GM12878 (cell line): ENCODE data around the gene CTSA. TPM values are rescaled to one million over a fixed set of nuclear protein-coding genes. Genes with fewer than 3 reads are reported as not detected.

Experiments used
- ATAC-seq: fragments of 200-7000 bp; cut with Tn5 transposase; 3 replicates; pipeline ENCODE4 v1.9.1; 2020; ENCODE audit warnings: mild to moderate bottlenecking, moderate library complexity
- Bru-seq: library from RNA; stranded (reverse); fragments of 400-500 nt; gene quantifications from one replicate; lab custom pipeline; 2021; lab: Mats Ljungman, UMichigan
- BruChase-seq, 2 experiments: library from RNA; stranded (reverse); fragments of 400-500 nt; gene quantifications; one replicate each; lab custom pipeline; 2021; lab: Mats Ljungman, UMichigan
- BruUV-seq: library from RNA; stranded (reverse); fragments of 400-500 nt; replicated peaks from 2 replicates; lab custom pipeline; 2021; lab: Mats Ljungman, UMichigan
- CTCF ChIA-PET: fragments of 300-600 bp; sonication (Branson Sonifier 250); formaldehyde crosslinking; extraction: SDS; loops from one replicate; lab custom pipeline; 2021; ENCODE audit warnings: inconsistent platforms; lab: Yijun Ruan, JAX
- POLR2A ChIA-PET: fragments of 350-600 bp; formaldehyde crosslinking; extraction: SDS; loops from one replicate; lab custom pipeline; 2021; ENCODE audit warnings: inconsistent platforms; lab: Charles Lee
- RAD21 ChIA-PET: fragments of 300-600 bp; sonication (Branson Sonifier 250); formaldehyde crosslinking; loops from one replicate; lab custom pipeline; 2023; ENCODE audit warnings: antibody characterized with exemption; ENCODE audit not compliant: unreplicated experiment; lab: Charles Lee
- SMC1A ChIA-PET: fragments of 300-600 bp; sonication (Branson Sonifier 250); formaldehyde crosslinking; loops from one replicate; lab custom pipeline; 2023; ENCODE audit not compliant: unreplicated experiment, uncharacterized antibody; lab: Charles Lee
- DNase-seq: peaks from one replicate; pipeline ENCODE4 v3.0.0-alpha.2; 2011; ENCODE audit warnings: low read depth, low spot score
- FAIRE-seq: peaks from 3 replicates; lab custom pipeline; 2011; peaks lifted over from hg19 to GRCh38; lab: Jason Lieb, UNC
- H2AFZ ChIP-seq: 2 replicates; pipeline ENCODE4 v1.6.0; 2011; ENCODE audit warnings: low read depth, low read length, control low read depth; ENCODE audit not compliant: control insufficient read depth
- H3K27ac ChIP-seq: 2 replicates; pipeline ENCODE4 v1.5.1; 2011; ENCODE audit warnings: control low read depth; ENCODE audit not compliant: control insufficient read depth, insufficient read depth
- H3K27me3 ChIP-seq, 2 experiments: replicated peaks in 1 of 2; 2 replicates each; pipeline versions ENCODE4 v1.6.0 to v1.6.1; 2011; ENCODE audit warnings: low read length in 1 of 2; ENCODE audit not compliant: control insufficient read depth in 2 of 2, insufficient read depth in 2 of 2
- H3K36me3 ChIP-seq, 2 experiments: 2 replicates each; pipeline ENCODE4 v1.5.1; 2011; ENCODE audit warnings: low read length in 1 of 2; ENCODE audit not compliant: control insufficient read depth in 2 of 2, insufficient read depth in 2 of 2
- H3K4me1 ChIP-seq: 2 replicates; pipeline ENCODE4 v1.6.1; 2011; ENCODE audit warnings: mild to moderate bottlenecking, low read length, moderate library complexity, mixed read lengths; ENCODE audit not compliant: control insufficient read depth, insufficient read depth
- H3K4me2 ChIP-seq: 2 replicates; pipeline ENCODE4 v1.6.0; 2011; ENCODE audit warnings: control low read depth; ENCODE audit not compliant: control insufficient read depth, insufficient read depth
- H3K4me3 ChIP-seq: fragments of 200-600 bp; sonication (generic); 2 replicates; pipeline ENCODE4 v1.5.1; 2016
- H3K79me2 ChIP-seq: 2 replicates; pipeline ENCODE4 v1.6.0; 2011; ENCODE audit warnings: low read length; ENCODE audit not compliant: control insufficient read depth, insufficient read depth
- H3K9ac ChIP-seq: 2 replicates; pipeline ENCODE4 v1.8.0; 2011; ENCODE audit warnings: low read length, control low read depth, mixed read lengths; ENCODE audit not compliant: control insufficient read depth, insufficient read depth
- H3K9me3 ChIP-seq: replicated peaks from 3 replicates; pipeline ENCODE4 v1.5.1; 2011; ENCODE audit warnings: mild to moderate bottlenecking, low read length; ENCODE audit not compliant: control insufficient read depth, insufficient read depth
- H4K20me1 ChIP-seq: 2 replicates; pipeline ENCODE4 v1.6.0; 2011; ENCODE audit not compliant: control insufficient read depth, insufficient read depth
- BRCA1 ChIP-seq: IDR thresholded peaks from 2 replicates; pipeline ENCODE4 v1.6.1; 2011; ENCODE audit warnings: low read depth, low read length, improper control_type of control experiment
- CEBPB ChIP-seq, 2 experiments: fragments of 150-350 bp in 1 of 2; IDR thresholded peaks; 2 replicates each; pipeline ENCODE4 v1.6.1; 2012 to 2014; ENCODE audit warnings: low read depth in 2 of 2, low read length in 2 of 2, borderline replicate concordance in 1 of 2, inconsistent platforms in 1 of 2
- HCFC1 ChIP-seq: fragments of 150-350 bp; IDR thresholded peaks from 2 replicates; pipeline ENCODE4 v1.6.1; 2014; ENCODE audit warnings: low read length
- HDAC6 ChIP-seq: fragments of 200-600 bp; sonication (generic); IDR thresholded peaks from one replicate; pipeline ENCODE4 v1.8.0; 2017; ENCODE audit warnings: antibody characterized with exemption; ENCODE audit not compliant: unreplicated experiment
- JUNB ChIP-seq: IDR thresholded peaks from 2 replicates; pipeline ENCODE4 v1.6.1; 2016; ENCODE audit warnings: antibody characterized with exemption, mild to moderate bottlenecking
- KAT2A ChIP-seq: conservative IDR thresholded peaks from 2 replicates; pipeline ENCODE4 v1.6.1; 2011; ENCODE audit warnings: low read depth, low read length; ENCODE audit not compliant: control insufficient read depth
- KLF5 ChIP-seq: fragments of 450-650 bp; IDR thresholded peaks from 2 replicates; pipeline ENCODE4 v1.6.1; 2014; ENCODE audit warnings: mild to moderate bottlenecking; ENCODE audit not compliant: partially characterized antibody
- MTA2 ChIP-seq: fragments of 450-650 bp; IDR thresholded peaks from 2 replicates; pipeline ENCODE4 v1.6.1; 2016; ENCODE audit warnings: low read depth, mild to moderate bottlenecking, moderate library complexity
- MYB ChIP-seq: fragments of 150-350 bp; IDR thresholded peaks from 2 replicates; pipeline ENCODE4 v1.6.1; 2014; ENCODE audit warnings: mild to moderate bottlenecking, low read depth, low read length, borderline replicate concordance
- NBN ChIP-seq: fragments of 450-650 bp; IDR thresholded peaks from 2 replicates; pipeline ENCODE4 v1.6.1; 2016
- PAX8 ChIP-seq: fragments of 450-650 bp; IDR thresholded peaks from 2 replicates; pipeline ENCODE4 v1.6.1; 2017; ENCODE audit warnings: mild to moderate bottlenecking, moderate library complexity
- POLR2A ChIP-seq: IDR thresholded peaks from 2 replicates; pipeline ENCODE4 v1.6.1; 2011; ENCODE audit warnings: low read depth, mild to moderate bottlenecking, low read length
- POLR2AphosphoS5 ChIP-seq: IDR thresholded peaks from 2 replicates; pipeline ENCODE4 v1.6.1; 2011; ENCODE audit warnings: mild to moderate bottlenecking, low read length, inconsistent platforms
- RAD51 ChIP-seq: fragments of 450-650 bp; IDR thresholded peaks from 2 replicates; pipeline ENCODE4 v1.6.1; 2016; ENCODE audit warnings: moderate library complexity, mild to moderate bottlenecking, inconsistent platforms
- ZBED1 ChIP-seq: IDR thresholded peaks from 2 replicates; pipeline ENCODE4 v1.6.1; 2016; ENCODE audit warnings: borderline replicate concordance
- ZZZ3 ChIP-seq: IDR thresholded peaks from 2 replicates; pipeline ENCODE4 v1.6.1; 2011; ENCODE audit warnings: low read depth; ENCODE audit not compliant: control insufficient read depth, insufficient read length
- WGBS: methylation state at CpG from one replicate; pipeline ENCODE4 v1.1.6; 2016; ENCODE audit warnings: low lambda C conversion rate; ENCODE audit not compliant: insufficient replicate concordance, insufficient coverage; ENCODE audit errors: missing lambda C conversion rate; 5-methylcytosine and 5-hydroxymethylcytosine counted together
- in situ Hi-C: fragments of 300-500 bp; cut with MboI; formaldehyde crosslinking; loops from 9 replicates; pipeline ENCODE4 v1.14.3; 2018; ENCODE audit warnings: mixed read lengths
- intact Hi-C: fragments of 100-400 bp; cut with micrococcal nuclease; formaldehyde crosslinking; loops from one replicate; pipeline ENCODE4 v1.14.2; 2022; ENCODE audit not compliant: unreplicated experiment
- long read RNA-seq, 2 experiments: library from polyadenylated mRNA; unstranded; transcript quantifications; one replicate each; pipeline ENCODE4 v2.0.0, GENCODE V29; 2019 to 2020
- polyA minus RNA-seq, 3 experiments: library from RNA; depleted of rRNA, polyadenylated mRNA; stranded (reverse); fragments of >200 nt; gene quantifications; 2 replicates each; pipeline ENCODE4 v1.2.3, GENCODE V29; 2011
- polyA plus RNA-seq, 11 experiments: library from polyadenylated mRNA; depleted of rRNA in 4 of 11; unstranded in 6 of 11; stranded (reverse) in 5 of 11; fragments of >200 nt; fragmentation: Nextera tagmentation in 4 of 11; fragmentation: Illumina TruSeq in 1 of 11; extraction: Ambion mirVana in 4 of 11; extraction: Trizol in 1 of 11; gene quantifications; 1 replicate in 1 of 11; 2 replicates in 10 of 11; pipeline versions ENCODE4 v1.2.1 to v1.2.3, GENCODE V29; 2011 to 2016; ENCODE audit warnings: inconsistent platforms in 2 of 11, missing spikeins in 2 of 11, low read depth in 1 of 11
- total RNA-seq, 4 experiments: library from RNA; depleted of rRNA in 3 of 4; stranded (reverse); fragments of >200 nt in 3 of 4; fragmentation: Illumina TruSeq in 1 of 4; extraction: Trizol in 1 of 4; gene quantifications; 2 replicates each; pipeline versions ENCODE4 v1.2.1 to v1.2.3, GENCODE V29; 2013 to 2021

The CTSA gene
- 84.3 and 84.6 TPM in 2 replicates for total RNA-seq (2013; cell fraction: nucleolus; rRNA removed)
- 21.6 and 29.1 TPM in 2 replicates for total RNA-seq (2014; rRNA removed)
- total RNA-seq (2014; rRNA removed; fragmentation: Illumina TruSeq; extraction: Trizol), result 19.5 and 21.7 TPM in 2 replicates
- total RNA-seq (2021), result 41.5 and 42.1 TPM in 2 replicates
- polyA plus RNA-seq (2011; ENCODE audit: low read depth), result 20.7 TPM
- 16.3 and 30.3 TPM in 2 replicates for polyA plus RNA-seq (2011; rRNA removed)
- 50.5 and 59.5 TPM in 2 replicates for polyA plus RNA-seq (2011; cell fraction: cytosol; rRNA removed)
- polyA plus RNA-seq (2011; cell fraction: nucleus; rRNA removed), result 150 and 165 TPM in 2 replicates
- polyA plus RNA-seq (2012), result 37.9 and 40.3 TPM in 2 replicates
- polyA plus RNA-seq (2014; fragmentation: Illumina TruSeq; extraction: Trizol), result 37.9 and 47.1 TPM in 2 replicates
- 1 to 10 TPM; 7.1 to 8.6 TPM for polyA plus RNA-seq (2014; fragmentation: Nextera tagmentation; extraction: Ambion mirVana)
- 42.2 and 44.1 TPM in 2 replicates for polyA plus RNA-seq (2014; rRNA removed)
- 10 to 100 TPM; 61.0 to 67.0 TPM for polyA plus RNA-seq (2016; fragmentation: Nextera tagmentation; extraction: Ambion mirVana)
- polyA minus RNA-seq (2011; rRNA and poly(A)+ RNA removed), result 50.5 and 51.0 TPM in 2 replicates
- 19.1 and 22.4 TPM in 2 replicates for polyA minus RNA-seq (2011; cell fraction: cytosol; rRNA and poly(A)+ RNA removed)
- polyA minus RNA-seq (2011; cell fraction: nucleus; rRNA and poly(A)+ RNA removed), result 56.5 and 84.8 TPM in 2 replicates
- percentile 67 among the genes with signal in this experiment for Bru-seq, nascent RNA
- BruChase-seq, experiment 1, labeled RNA remaining after a 6-hour chase, result percentile 78 among the genes with signal in this experiment
- BruChase-seq, experiment 2, labeled RNA remaining after a 2-hour chase, result percentile 70 among the genes with signal in this experiment
- long read RNA-seq, experiment 1, transcript CTSA-203 (14 exons, 1,972 nt), result minor isoform, 5 of 35 reads
- long read RNA-seq, experiment 1, transcript CTSA-204 (15 exons, 2,149 nt), result major isoform, 23 of 35 reads
- long read RNA-seq, experiment 1, partial matches to known transcripts, result 3 of 35 reads
- long read RNA-seq, experiment 1, other reads (novel, unspliced or antisense), result 4 of 35 reads
- long read RNA-seq, experiment 2, transcript CTSA-204 (15 exons, 2,149 nt), result major isoform, 85 of 105 reads
- long read RNA-seq, experiment 2, transcript CTSA-203 (14 exons, 1,972 nt), result minor isoform, 7 of 105 reads
- long read RNA-seq, experiment 2, partial matches to known transcripts, result 6 of 105 reads
- long read RNA-seq, experiment 2, other reads (novel, unspliced or antisense), result 3 of 105 reads

DNA sequence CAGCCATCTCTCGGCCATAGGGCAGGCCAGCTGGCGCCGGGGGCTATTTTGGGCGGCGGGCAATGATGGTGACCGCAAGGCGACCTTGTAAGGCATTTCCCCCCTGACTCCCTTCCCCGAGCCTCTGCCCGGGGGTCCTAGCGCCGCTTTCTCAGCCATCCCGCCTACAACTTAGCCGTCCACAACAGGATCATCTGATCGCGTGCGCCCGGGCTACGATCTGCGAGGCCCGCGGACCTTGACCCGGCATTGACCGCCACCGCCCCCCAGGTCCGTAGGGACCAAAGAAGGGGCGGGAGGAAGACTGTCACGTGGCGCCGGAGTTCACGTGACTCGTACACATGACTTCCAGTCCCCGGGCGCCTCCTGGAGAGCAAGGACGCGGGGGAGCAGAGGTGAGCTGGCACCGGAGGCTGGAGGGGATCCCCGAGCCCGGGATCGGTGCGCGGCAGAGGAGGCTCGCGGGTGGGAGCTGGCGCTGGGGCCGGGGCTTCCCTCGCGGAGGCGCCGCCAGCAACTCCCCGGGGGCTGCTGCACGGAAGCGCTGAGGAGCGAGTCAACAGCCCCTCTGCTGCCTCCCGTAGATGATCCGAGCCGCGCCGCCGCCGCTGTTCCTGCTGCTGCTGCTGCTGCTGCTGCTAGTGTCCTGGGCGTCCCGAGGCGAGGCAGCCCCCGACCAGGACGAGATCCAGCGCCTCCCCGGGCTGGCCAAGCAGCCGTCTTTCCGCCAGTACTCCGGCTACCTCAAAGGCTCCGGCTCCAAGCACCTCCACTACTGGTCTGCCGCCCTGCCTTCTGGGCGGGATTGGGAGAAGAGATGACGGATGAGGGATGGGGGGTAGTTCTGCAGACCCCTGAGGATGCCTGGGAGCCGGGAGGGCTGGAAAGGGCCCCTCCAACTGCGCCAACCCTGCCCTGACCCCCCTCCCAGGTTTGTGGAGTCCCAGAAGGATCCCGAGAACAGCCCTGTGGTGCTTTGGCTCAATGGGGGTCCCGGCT is at the start of gene CTSA, which contains the start of gene NEURL2:
Gene CTSA (plus strand): TSS at position 351 of the 999 bp plus-strand sequence. CDS start 234 bp downstream, at position 585.
Gene NEURL2 (minus strand): TSS at position 224 of the 999 bp plus-strand sequence. CDS start 217 bp downstream, at position 7.
- Histone ChIP-seq H3K27me3 (no peaks in the 10 kb centered on the region), H3K79me2 (peaks cover 4% of the 10 kb centered on the region), H2AFZ (peak within 1 kb of the TSS; percentile 87), H3K36me3 (peaks cover 0 to 4% of the 10 kb centered on the region in 2 experiments; a peak in 2 of 4 replicates), H3K4me3 (peak within 1 kb of the TSS; percentile 83), H3K4me1 (peaks cover 22% of the 10 kb centered on the region), H3K27ac (peak within 1 kb of the TSS; percentile 75), H4K20me1 (no peaks in the 10 kb centered on the region), H3K9me3 (no peaks in the 10 kb centered on the region), H3K4me2 (peak within 1 kb of the TSS; percentile 98), H3K9ac (peak within 1 kb of the TSS; percentile 81)
- in situ Hi-C loops (no loop called here), intact Hi-C loops (loop anchor here (1.0 to 5.0 kb wide), 4 partner anchors 19 to 81 kb away; partner anchors contain the start of genes ACOT8, PCIF1, ZNF335 and ZSWIM3)
- ChIA-PET CTCF (interaction anchor here (0.8 to 3.0 kb wide), 9 partner anchors 10 to 92 kb away, joined by 4 to 38 read pairs (median 5); partner anchors contain the start of genes PCIF1, UBE2C and ZSWIM1), RAD21 (interaction anchor here (1.0 to 3.4 kb wide), 6 partner anchors 10 to 78 kb away, joined by 3 to 25 read pairs (median 6); partner anchors contain the start of gene ZSWIM1), POLR2A (interaction anchor here (0.5 to 2.4 kb wide), 10 partner anchors 10 to 79 kb away, joined by 3 to 19 read pairs (median 4); partner anchors contain the start of genes PCIF1 and ZSWIM1), SMC1A (interaction anchor here (1.1 to 2.8 kb wide), 8 partner anchors 9 to 93 kb away, joined by 3 to 12 read pairs (median 4); partner anchors contain the start of genes PLTP and ZSWIM1)
- BruUV-seq, result no TSS peak
- ATAC-seq (peak; percentile 87), FAIRE-seq (peak; percentile 91), DNase-seq (peak; percentile 51)
- 1% methylated on average over 78 of the region's 78 CpGs for WGBS
- no peak for TF ChIP-seq ZZZ3
- no peak for TF ChIP-seq HDAC6
- no peak for TF ChIP-seq PAX8
- peak; percentile 88 for TF ChIP-seq POLR2A
- TF ChIP-seq CEBPB (IDR thresholded peaks at IDR 0.05; ENCODE audit: borderline replicate concordance in 1 of 2, low read depth in 2 of 2, low read length in 2 of 2), result no peak
- peak; percentile 67 for TF ChIP-seq HCFC1
- no peak for TF ChIP-seq KLF5
- TF ChIP-seq ZBED1, result 0 out of 2 replicates have a peak, but pooled peaks have one; percentile 37
- peak; percentile 44; the same call in 1 of the 2 replicates for TF ChIP-seq POLR2AphosphoS5
- no peak for TF ChIP-seq MYB
- TF ChIP-seq KAT2A, result no peak
- no peak for TF ChIP-seq JUNB
- TF ChIP-seq RAD51, result peak; percentile 100
- peak; percentile 96 for TF ChIP-seq NBN
- TF ChIP-seq MTA2, result peak; percentile 68
- no peak for TF ChIP-seq BRCA1
